ENCODE results near the gene VPS18.
A peak's percentile ranks its signal among the peaks of the same experiment; 100 is the strongest.

The VPS18 gene

GRCh38 chr15:40845511-40846284 lies 48.6 kb upstream of the VPS18 start:
- Histone ChIP-seq H3K4ac (ENCODE audit: low read depth in 1 of 2, low read length in 2 of 2) (no peak overlapping the region), H3K9ac (ENCODE audit: low read length) (no peak overlapping the region), H3K36me3 (ENCODE audit: control insufficient read depth in 1 of 2, insufficient read depth in 2 of 2, low read depth in 1 of 2, low read length in 2 of 2) (no peaks in the 10 kb centered on the region), H2BK15ac (ENCODE audit: low read depth, poor library complexity, severe bottlenecking) (no peak overlapping the region), H3K4me1 (ENCODE audit: control insufficient read depth, insufficient read depth, low read depth, low read length) (peaks cover 34% of the 10 kb centered on the region), H4K8ac (ENCODE audit: low read length) (no peak overlapping the region), H2AK5ac (ENCODE audit: low read length, severe bottlenecking) (no peak overlapping the region), H2AFZ (ENCODE audit: low read depth, low read length) (no peak overlapping the region), H2BK12ac (ENCODE audit: low read length in 2 of 2) (no peak overlapping the region), H3K14ac (ENCODE audit: low read length in 2 of 2) (no peak overlapping the region), H2BK120ac (ENCODE audit: low read depth, low read length) (no peak overlapping the region), H3K23ac (ENCODE audit: low read length in 2 of 2) (no peak overlapping the region), H3K4me3 (ENCODE audit: insufficient read depth in 1 of 2, low read depth in 1 of 2, low read length in 2 of 2) (no peak overlapping the region), H3K27me3 (ENCODE audit: control insufficient read depth in 1 of 2, insufficient read depth in 1 of 2, low read length in 2 of 2) (peaks cover 0 to 81% of the 10 kb centered on the region in 2 experiments), H3K9me3 (ENCODE audit: control insufficient read depth, low read length) (no peaks in the 10 kb centered on the region), H3K27ac (ENCODE audit: low read length, poor library complexity, severe bottlenecking) (no peak overlapping the region), H3K18ac (ENCODE audit: low read depth in 1 of 2, low read length in 2 of 2) (no peak overlapping the region), H4K91ac (ENCODE audit: low read length) (no peak overlapping the region), H3K4me2 (ENCODE audit: low read length, poor library complexity, severe bottlenecking) (no peak overlapping the region), H2BK5ac (ENCODE audit: low read depth, low read length, poor library complexity, severe bottlenecking) (no peak overlapping the region), H3K79me1 (replicated peaks; ENCODE audit: low read length, poor library complexity, severe bottlenecking) (no peaks in the 10 kb centered on the region)
- no peak for DNase-seq
- 76% methylated on average over 8 of the region's 8 CpGs for WGBS

GRCh38 chr15:40846841-40847222 lies 47.4 kb upstream of the VPS18 start:
- Histone ChIP-seq H3K4me1 (ENCODE audit: control insufficient read depth, insufficient read depth, low read depth, low read length) (peaks cover 34% of the 10 kb centered on the region), H3K4me3 (ENCODE audit: insufficient read depth in 1 of 2, low read depth in 1 of 2, low read length in 2 of 2) (no peak overlapping the region), H2BK12ac (ENCODE audit: low read length in 2 of 2) (no peak overlapping the region), H3K27me3 (ENCODE audit: control insufficient read depth in 1 of 2, insufficient read depth in 1 of 2, low read length in 2 of 2) (peaks cover 0 to 75% of the 10 kb centered on the region in 2 experiments), H2AFZ (ENCODE audit: low read depth, low read length) (peak overlapping the region; percentile 77), H3K36me3 (ENCODE audit: control insufficient read depth in 1 of 2, insufficient read depth in 2 of 2, low read depth in 1 of 2, low read length in 2 of 2) (no peaks in the 10 kb centered on the region), H3K9ac (ENCODE audit: low read length) (no peak overlapping the region), H3K27ac (ENCODE audit: low read length, poor library complexity, severe bottlenecking) (no peak overlapping the region), H3K18ac (ENCODE audit: low read depth in 1 of 2, low read length in 2 of 2) (peak overlapping the region in 1 of 2 experiments; percentile 35), H3K4ac (ENCODE audit: low read depth in 1 of 2, low read length in 2 of 2) (no peak overlapping the region), H3K4me2 (ENCODE audit: low read length, poor library complexity, severe bottlenecking) (no peak overlapping the region), H4K8ac (ENCODE audit: low read length) (no peak overlapping the region), H2BK5ac (ENCODE audit: low read depth, low read length, poor library complexity, severe bottlenecking) (no peak overlapping the region), H3K79me1 (replicated peaks; ENCODE audit: low read length, poor library complexity, severe bottlenecking) (no peaks in the 10 kb centered on the region), H3K23ac (ENCODE audit: low read length in 2 of 2) (no peak overlapping the region), H3K9me3 (ENCODE audit: control insufficient read depth, low read length) (no peaks in the 10 kb centered on the region), H2BK120ac (ENCODE audit: low read depth, low read length) (no peak overlapping the region), H2BK15ac (ENCODE audit: low read depth, poor library complexity, severe bottlenecking) (no peak overlapping the region), H2AK5ac (ENCODE audit: low read length, severe bottlenecking) (peak overlapping the region; percentile 11), H3K14ac (ENCODE audit: low read length in 2 of 2) (no peak overlapping the region), H4K91ac (ENCODE audit: low read length) (peak overlapping the region; percentile 9)
- no peak for DNase-seq

- DNase-seq, result peak; percentile 63
- Histone ChIP-seq H3K18ac (ENCODE audit: low read depth in 1 of 2, low read length in 2 of 2) (peak overlapping the region; percentile 16 to 55), H2BK12ac (ENCODE audit: low read length in 2 of 2) (no peak overlapping the region), H3K27me3 (ENCODE audit: control insufficient read depth in 1 of 2, insufficient read depth in 1 of 2, low read length in 2 of 2) (peaks cover 0 to 74% of the 10 kb centered on the region in 2 experiments), H3K79me1 (replicated peaks; ENCODE audit: low read length, poor library complexity, severe bottlenecking) (peaks cover 1% of the 10 kb centered on the region), H3K4ac (ENCODE audit: low read depth in 1 of 2, low read length in 2 of 2) (peak overlapping the region in 1 of 2 experiments; percentile 8), H3K14ac (ENCODE audit: low read length in 2 of 2) (no peak overlapping the region), H4K8ac (ENCODE audit: low read length) (no peak overlapping the region), H3K36me3 (ENCODE audit: control insufficient read depth in 1 of 2, insufficient read depth in 2 of 2, low read depth in 1 of 2, low read length in 2 of 2) (no peaks in the 10 kb centered on the region), H2BK5ac (ENCODE audit: low read depth, low read length, poor library complexity, severe bottlenecking) (no peak overlapping the region), H3K23ac (ENCODE audit: low read length in 2 of 2) (no peak overlapping the region), H2BK120ac (ENCODE audit: low read depth, low read length) (no peak overlapping the region), H3K9ac (ENCODE audit: low read length) (no peak overlapping the region), H3K4me2 (ENCODE audit: low read length, poor library complexity, severe bottlenecking) (no peak overlapping the region), H3K4me3 (ENCODE audit: insufficient read depth in 1 of 2, low read depth in 1 of 2, low read length in 2 of 2) (no peak overlapping the region), H2AFZ (ENCODE audit: low read depth, low read length) (peak overlapping the region; percentile 77), H3K9me3 (ENCODE audit: control insufficient read depth, low read length) (no peaks in the 10 kb centered on the region), H4K91ac (ENCODE audit: low read length) (peak overlapping the region; percentile 9), H3K4me1 (ENCODE audit: control insufficient read depth, insufficient read depth, low read depth, low read length) (peaks cover 34% of the 10 kb centered on the region), H2BK15ac (ENCODE audit: low read depth, poor library complexity, severe bottlenecking) (no peak overlapping the region), H3K27ac (ENCODE audit: low read length, poor library complexity, severe bottlenecking) (no peak overlapping the region), H2AK5ac (ENCODE audit: low read length, severe bottlenecking) (peak overlapping the region; percentile 11)
- 47% methylated on average over 4 of the region's 7 CpGs for WGBS
Observed at GRCh38 chr15:40847223-40847961, 46.9 kb upstream of the VPS18 start.

- no peaks in the 10 kb centered on the region for H3K9me3 ChIP-seq (ENCODE audit: control insufficient read depth, low read length)
- no peak overlapping the region for H4K8ac ChIP-seq (ENCODE audit: low read length)
- H3K4me3 ChIP-seq (ENCODE audit: insufficient read depth in 1 of 2, low read depth in 1 of 2, low read length in 2 of 2), result no peak overlapping the region
- no peak overlapping the region for H3K4me2 ChIP-seq (ENCODE audit: low read length, poor library complexity, severe bottlenecking)
- no peak overlapping the region for H2BK12ac ChIP-seq (ENCODE audit: low read length in 2 of 2)
- peaks cover 0 to 68% of the 10 kb centered on the region in 2 experiments for H3K27me3 ChIP-seq (ENCODE audit: control insufficient read depth in 1 of 2, insufficient read depth in 1 of 2, low read length in 2 of 2)
- no peak overlapping the region for H2AFZ ChIP-seq (ENCODE audit: low read depth, low read length)
- H3K4me1 ChIP-seq (ENCODE audit: control insufficient read depth, insufficient read depth, low read depth, low read length), result peaks cover 18% of the 10 kb centered on the region
- H3K27ac ChIP-seq (ENCODE audit: low read length, poor library complexity, severe bottlenecking), result no peak overlapping the region
- no peak overlapping the region for H3K14ac ChIP-seq (ENCODE audit: low read length in 2 of 2)
- no peak overlapping the region for H2BK5ac ChIP-seq (ENCODE audit: low read depth, low read length, poor library complexity, severe bottlenecking)
- 90% methylated on average over 8 of the region's 8 CpGs for WGBS
- no peak overlapping the region for H3K23ac ChIP-seq (ENCODE audit: low read length in 2 of 2)
- H3K79me1 ChIP-seq (replicated peaks; ENCODE audit: low read length, poor library complexity, severe bottlenecking), result peaks cover 1% of the 10 kb centered on the region
- peaks cover 0 to 23% of the 10 kb centered on the region in 2 experiments for H3K36me3 ChIP-seq (ENCODE audit: control insufficient read depth in 1 of 2, insufficient read depth in 2 of 2, low read depth in 1 of 2, low read length in 2 of 2)
- H4K91ac ChIP-seq (ENCODE audit: low read length), result no peak overlapping the region
- no peak overlapping the region for H2BK120ac ChIP-seq (ENCODE audit: low read depth, low read length)
- H3K18ac ChIP-seq (ENCODE audit: low read depth in 1 of 2, low read length in 2 of 2), result no peak overlapping the region
- H3K9ac ChIP-seq (ENCODE audit: low read length), result no peak overlapping the region
- no peak overlapping the region for H3K4ac ChIP-seq (ENCODE audit: low read depth in 1 of 2, low read length in 2 of 2)
- no peak for DNase-seq
- no peak overlapping the region for H2BK15ac ChIP-seq (ENCODE audit: low read depth, poor library complexity, severe bottlenecking)
- no peak overlapping the region for H2AK5ac ChIP-seq (ENCODE audit: low read length, severe bottlenecking)
Observed at GRCh38 chr15:40850576-40851112, 43.6 kb upstream of the VPS18 start.

Measured in mesenchymal stem cell (in vitro differentiated cells and primary cell).